ENCODE results near the gene TSHZ3.

Gene TSHZ3

GRCh38 chr19:31261603-31262212 lies 87.5 kb downstream of the TSHZ3 start:
- DNase-seq (ENCODE audit: low read depth in 3 of 3), result no peak

- DNase-seq (ENCODE audit: low read depth in 3 of 3), result no peak
Observed at GRCh38 chr19:31261019-31261602, 88.1 kb downstream of the TSHZ3 start.

- DNase-seq (ENCODE audit: low read depth in 3 of 3), result no peak
Observed at GRCh38 chr19:31260171-31260933, 88.9 kb downstream of the TSHZ3 start.

GRCh38 chr19:31258211-31259052 lies 90.8 kb downstream of the TSHZ3 start:
- DNase-seq (ENCODE audit: low read depth in 3 of 3), result no peak

- DNase-seq (ENCODE audit: low read depth in 3 of 3), result no peak
Observed at GRCh38 chr19:31257426-31258130, 91.7 kb downstream of the TSHZ3 start.

GRCh38 chr19:31257025-31257424 lies 92.2 kb downstream of the TSHZ3 start:
- no peak for DNase-seq (ENCODE audit: low read depth in 3 of 3)

GRCh38 chr19:31256593-31256960 lies 92.7 kb downstream of the TSHZ3 start:
- DNase-seq (ENCODE audit: low read depth in 3 of 3), result no peak

- no peak for DNase-seq (ENCODE audit: low read depth in 3 of 3)
Observed at GRCh38 chr19:31255831-31256592, 93.2 kb downstream of the TSHZ3 start.

GRCh38 chr19:31255174-31255799 lies 93.9 kb downstream of the TSHZ3 start:
- no peak for DNase-seq (ENCODE audit: low read depth in 3 of 3)

- no peak for DNase-seq (ENCODE audit: low read depth in 3 of 3)
Observed at GRCh38 chr19:31254611-31255010, 94.6 kb downstream of the TSHZ3 start.

GRCh38 chr19:31254180-31254551 lies 95.1 kb downstream of the TSHZ3 start:
- DNase-seq (ENCODE audit: low read depth in 3 of 3), result no peak

GRCh38 chr19:31253526-31254179 lies 95.6 kb downstream of the TSHZ3 start:
- DNase-seq (ENCODE audit: low read depth in 3 of 3), result no peak

- no peak for DNase-seq (ENCODE audit: low read depth in 3 of 3)
Observed at GRCh38 chr19:31252441-31252840, 96.8 kb downstream of the TSHZ3 start.

GRCh38 chr19:31249217-31249616 lies 100.0 kb downstream of the TSHZ3 start:
- no peak for DNase-seq (ENCODE audit: low read depth in 3 of 3)

GRCh38 chr19:31235806-31236205 lies 113.4 kb downstream of the TSHZ3 start:
- DNase-seq (ENCODE audit: low read depth in 3 of 3), result no peak

GRCh38 chr19:31233295-31233800 lies 115.9 kb downstream of the TSHZ3 start:
- DNase-seq (ENCODE audit: low read depth in 3 of 3), result no peak

- no peak for DNase-seq (ENCODE audit: low read depth in 3 of 3)
Observed at GRCh38 chr19:31232871-31233270, 116.4 kb downstream of the TSHZ3 start.

GRCh38 chr19:31232180-31232579 lies 117.1 kb downstream of the TSHZ3 start:
- DNase-seq (ENCODE audit: low read depth in 3 of 3), result no peak

- no peak for DNase-seq (ENCODE audit: low read depth in 3 of 3)
Observed at GRCh38 chr19:31231237-31231636, 118.0 kb downstream of the TSHZ3 start.

Measured in stimulated activated CD4-positive, alpha-beta T cell treated with anti-CD3 and anti-CD28 coated beads, TNF-alpha, amount 100 ng/mL, for 4 hours (primary cell).